H9 (cell line): Measurements from ENCODE around the gene MTFMT. TPM values are rescaled to one million over a fixed set of nuclear protein-coding genes. Genes with fewer than 3 reads are reported as not detected.
A peak's percentile ranks its signal among the peaks of the same experiment; 100 is the strongest.

ENCODE experiments used
- DNase-seq: peaks from one replicate; pipeline ENCODE4 v3.0.0-alpha.2; 2017
- H2AFZ ChIP-seq: one replicate; pipeline ENCODE4 v1.6.1; 2013; ENCODE audit warnings: mild to moderate bottlenecking, low read length, control low read depth, moderate library complexity
- H2AK5ac ChIP-seq: 2 replicates; pipeline ENCODE4 v1.6.1; 2013; ENCODE audit warnings: low read length, control low read depth, mixed read lengths; ENCODE audit not compliant: insufficient read length
- H2BK120ac ChIP-seq: one replicate; pipeline ENCODE4 v1.6.1; 2013; ENCODE audit warnings: low read depth, mild to moderate bottlenecking, low read length, control low read depth, inconsistent platforms; ENCODE audit not compliant: poor library complexity, severe bottlenecking
- H2BK12ac ChIP-seq: 2 replicates; pipeline ENCODE4 v1.6.1; 2013; ENCODE audit warnings: low read length, control low read depth, mixed read lengths, low read depth; ENCODE audit not compliant: insufficient read length
- H2BK15ac ChIP-seq: 2 replicates; pipeline ENCODE4 v1.6.1; 2013; ENCODE audit warnings: low read depth, low read length, control low read depth
- H2BK20ac ChIP-seq: one replicate; pipeline ENCODE4 v1.6.1; 2013; ENCODE audit warnings: low read depth, mild to moderate bottlenecking, low read length, control low read depth, inconsistent platforms; ENCODE audit not compliant: poor library complexity, severe bottlenecking
- H2BK5ac ChIP-seq: 2 replicates; pipeline ENCODE4 v1.6.1; 2013; ENCODE audit warnings: low read length, control low read depth, mixed read lengths; ENCODE audit not compliant: insufficient read length
- H3K14ac ChIP-seq: 2 replicates; pipeline ENCODE4 v1.6.1; 2013; ENCODE audit warnings: low read length, control low read depth; ENCODE audit not compliant: insufficient read depth
- H3K18ac ChIP-seq: 2 replicates; pipeline ENCODE4 v1.6.1; 2013; ENCODE audit warnings: low read depth, mild to moderate bottlenecking, mixed read lengths, low read length, control low read depth; ENCODE audit not compliant: insufficient read length
- H3K23ac ChIP-seq: 2 replicates; pipeline ENCODE4 v1.6.1; 2013; ENCODE audit warnings: low read length, control low read depth, mixed read lengths, low read depth; ENCODE audit not compliant: insufficient read length
- H3K23me2 ChIP-seq: 2 replicates; pipeline ENCODE4 v1.6.1; 2013; ENCODE audit warnings: low read depth, mild to moderate bottlenecking, mixed read lengths, low read length, control low read depth; ENCODE audit not compliant: insufficient read length, poor library complexity, severe bottlenecking
- H3K27ac ChIP-seq: 2 replicates; pipeline ENCODE4 v1.5.1; 2013; ENCODE audit warnings: low read length, control low read depth, mixed read lengths, low read depth; ENCODE audit not compliant: insufficient read length
- H3K27me3 ChIP-seq: 2 replicates; pipeline ENCODE4 v1.6.1; 2013; ENCODE audit warnings: low read length, control low read depth, inconsistent platforms; ENCODE audit not compliant: insufficient read depth
- H3K4ac ChIP-seq: 2 replicates; pipeline ENCODE4 v1.6.1; 2013; ENCODE audit warnings: low read depth, mild to moderate bottlenecking, control low read depth, inconsistent platforms, low read length, moderate library complexity
- H3K4me1 ChIP-seq: 2 replicates; pipeline ENCODE4 v1.6.1; 2013; ENCODE audit warnings: low read length, control low read depth, inconsistent platforms; ENCODE audit not compliant: insufficient read depth
- H3K4me2 ChIP-seq: 2 replicates; pipeline ENCODE4 v1.6.1; 2013; ENCODE audit warnings: low read length, control low read depth, mixed read lengths; ENCODE audit not compliant: insufficient read length, insufficient read depth
- H3K56ac ChIP-seq: 2 replicates; pipeline ENCODE4 v1.6.1; 2013; ENCODE audit warnings: low read depth, mild to moderate bottlenecking, mixed read lengths, low read length, control low read depth; ENCODE audit not compliant: insufficient read length
- H3K79me1 ChIP-seq: 2 replicates; pipeline ENCODE4 v1.6.1; 2013; ENCODE audit warnings: low read depth, mild to moderate bottlenecking, moderate library complexity, low read length, control low read depth, inconsistent platforms; ENCODE audit not compliant: insufficient read depth, poor library complexity, severe bottlenecking
- H3K79me2 ChIP-seq: 2 replicates; pipeline ENCODE4 v1.6.1; 2013; ENCODE audit warnings: low read length, control low read depth, inconsistent platforms; ENCODE audit not compliant: insufficient read depth
- H3K9ac ChIP-seq: 2 replicates; pipeline ENCODE4 v1.6.1; 2013; ENCODE audit warnings: low read length, control low read depth, mixed read lengths; ENCODE audit not compliant: insufficient read length; ENCODE audit errors: extremely low read depth
- H3K9me3 ChIP-seq: one replicate; pipeline ENCODE4 v1.6.1; 2013; ENCODE audit warnings: low read depth, low read length, inconsistent platforms; ENCODE audit not compliant: control insufficient read depth
- H3T11ph ChIP-seq: one replicate; pipeline ENCODE4 v1.6.1; 2013; ENCODE audit warnings: mild to moderate bottlenecking, low read length, control low read depth, inconsistent platforms
- H4K20me1 ChIP-seq: one replicate; pipeline ENCODE4 v1.6.1; 2013; ENCODE audit not compliant: control insufficient read depth, insufficient read length, insufficient read depth
- H4K5ac ChIP-seq: 2 replicates; pipeline ENCODE4 v1.6.1; 2013; ENCODE audit warnings: low read depth, mild to moderate bottlenecking, mixed read lengths, low read length, control low read depth; ENCODE audit not compliant: insufficient read length
- H4K8ac ChIP-seq: replicated peaks from 2 replicates; pipeline ENCODE4 v1.6.1; 2013; ENCODE audit warnings: low read length, control low read depth, mixed read lengths, low read depth; ENCODE audit not compliant: insufficient read length
- H4K91ac ChIP-seq: 2 replicates; pipeline ENCODE4 v1.6.1; 2013; ENCODE audit warnings: low read depth, mild to moderate bottlenecking, moderate library complexity, mixed read lengths, low read length, control low read depth; ENCODE audit not compliant: insufficient read length
- H3K27ac Mint-ChIP-seq, 3 experiments: 2 replicates in 2 of 3; 3 replicates in 1 of 3; pipeline ENCODE4 v1.8.0; 2020 to 2021; ENCODE audit warnings: mixed read lengths in 3 of 3, mild to moderate bottlenecking in 1 of 3, moderate library complexity in 1 of 3
- H3K27me3 Mint-ChIP-seq: 2 replicates; pipeline ENCODE4 v1.8.0; 2021; ENCODE audit warnings: low read depth, mild to moderate bottlenecking, moderate library complexity, mixed read lengths
- H3K36me3 Mint-ChIP-seq, 3 experiments: 2 replicates in 2 of 3; 3 replicates in 1 of 3; pipeline ENCODE4 v1.8.0; 2020 to 2021; ENCODE audit warnings: low read depth in 3 of 3, mixed read lengths in 3 of 3; ENCODE audit not compliant: insufficient read depth in 1 of 3
- H3K4me1 Mint-ChIP-seq, 2 experiments: 2 replicates each; pipeline ENCODE4 v1.8.0; 2020; ENCODE audit warnings: mixed read lengths in 2 of 2
- H3K4me3 Mint-ChIP-seq, 2 experiments: 2 replicates in 1 of 2; 3 replicates in 1 of 2; pipeline ENCODE4 v1.8.0; 2020 to 2021; ENCODE audit warnings: mild to moderate bottlenecking in 2 of 2, mixed read lengths in 2 of 2, moderate library complexity in 1 of 2
- H3K9me3 Mint-ChIP-seq, 2 experiments: 2 replicates in 1 of 2; 3 replicates in 1 of 2; pipeline ENCODE4 v1.8.0; 2020; ENCODE audit warnings: mild to moderate bottlenecking in 2 of 2, mixed read lengths in 2 of 2, moderate library complexity in 1 of 2
- CTCF ChIP-seq: fragments of 200-600 bp; sonication (generic); conservative IDR thresholded peaks from 3 replicates; pipeline ENCODE4 v1.8.0; 2021; ENCODE audit warnings: antibody characterized with exemption, mild to moderate bottlenecking
- WGBS: extraction: QIAGEN DNeasy Blood & Tissue Kit; methylation state at CpG from one replicate; pipeline ENCODE4 v1.1.7; 2013; ENCODE audit warnings: missing lambda C conversion rate, low lambda C conversion rate, mixed read lengths; ENCODE audit not compliant: insufficient read length; ENCODE audit errors: extremely low coverage; 5-methylcytosine and 5-hydroxymethylcytosine counted together
- total RNA-seq: library from RNA; stranded (reverse); gene quantifications from 2 replicates; pipeline ENCODE4 v1.2.1, GENCODE V29; 2021

The MTFMT gene
- total RNA-seq, 1 experiment from 2014 or later = 16.0 TPM

- no peak for TF ChIP-seq CTCF
- Histone ChIP-seq H3K14ac (no peak overlapping the region), H2BK5ac (no peak overlapping the region), H3K23ac (no peak overlapping the region), H3K4ac (no peak overlapping the region), H3K23me2 (no peaks in the 10 kb centered on the region), H3K79me2 (no peaks in the 10 kb centered on the region), H3K18ac (no peak overlapping the region), H3T11ph (no peak overlapping the region), H3K27ac (no peak overlapping the region), H3K4me1 (peaks cover 3% of the 10 kb centered on the region; the same call in 1 of the 2 replicates), H3K56ac (no peak overlapping the region), H2AFZ (no peak overlapping the region), H4K91ac (no peak overlapping the region), H3K9ac (no peak overlapping the region), H4K5ac (no peak overlapping the region), H3K27me3 (no peaks in the 10 kb centered on the region), H4K20me1 (no peaks in the 10 kb centered on the region), H4K8ac (no peak overlapping the region), H2BK20ac (no peak overlapping the region), H2BK12ac (no peak overlapping the region), H2AK5ac (no peak overlapping the region), H3K79me1 (no peaks in the 10 kb centered on the region), H2BK120ac (no peak overlapping the region), H3K9me3 (no peaks in the 10 kb centered on the region), H3K4me2 (no peak overlapping the region), H2BK15ac (no peak overlapping the region)
- Mint-ChIP-seq H3K9me3 (no peaks in the 10 kb centered on the region), H3K27me3 (no peaks in the 10 kb centered on the region), H3K36me3 (peaks cover 20 to 61% (median 33%) of the 10 kb centered on the region in 3 experiments), H3K4me1 (peaks cover 20 to 21% of the 10 kb centered on the region in 2 experiments), H3K4me3 (no peak overlapping the region), H3K27ac (peak overlapping the region in 1 of 3 experiments; percentile 28; a peak in 1 of 7 replicates)
- no CpG with 5 or more reads among the region's 5 CpGs for WGBS
- no peak for DNase-seq
Observed at GRCh38 chr15:64975390-64975789, 54.0 kb downstream of the MTFMT start.
